Hematopoietic multipotent progenitor cell treated with erythropoietin and hydrocortisone succinate and interleukin-3 and kit ligand, for 4 days (in vitro differentiated cells): ENCODE results near the gene PFKP.

ENCODE experiments used
- DNase-seq: peaks from one replicate; pipeline ENCODE4 v3.0.0-alpha.2; 2015

Gene PFKP

GRCh38 chr10:3119796-3120459 is 52.6 kb downstream of the PFKP start:
- peak; percentile 73 for DNase-seq

GRCh38 chr10:3122034-3122433 is 54.7 kb downstream of the PFKP start:
- DNase-seq: no peak

- DNase-seq: no peak
Measured at GRCh38 chr10:3122486-3123205, 55.3 kb downstream of the PFKP start.

- DNase-seq: no peak
Measured at GRCh38 chr10:3123571-3124411, 56.4 kb downstream of the PFKP start.

- no peak for DNase-seq
Measured at GRCh38 chr10:3124412-3125175, 57.2 kb downstream of the PFKP start.

- no peak for DNase-seq
Measured at GRCh38 chr10:3125527-3126170, 58.3 kb downstream of the PFKP start.

- no peak for DNase-seq
Measured at GRCh38 chr10:3126249-3126648, 58.9 kb downstream of the PFKP start.

- DNase-seq: no peak
Measured at GRCh38 chr10:3126741-3127346, 59.5 kb downstream of the PFKP start.

- DNase-seq: no peak
Measured at GRCh38 chr10:3127921-3128320, 60.6 kb downstream of the PFKP start.

GRCh38 chr10:3128379-3129130 is 61.2 kb downstream of the PFKP start:
- no peak for DNase-seq

GRCh38 chr10:3129581-3130340 is 62.4 kb downstream of the PFKP start:
- DNase-seq: no peak

- DNase-seq: no peak
Measured at GRCh38 chr10:3131098-3131497, 63.8 kb downstream of the PFKP start.

- DNase-seq: no peak
Measured at GRCh38 chr10:3132036-3133025, 65.0 kb downstream of the PFKP start.

- no peak for DNase-seq
Measured at GRCh38 chr10:3133948-3134347, 66.6 kb downstream of the PFKP start.

GRCh38 chr10:3135006-3135405 is 67.7 kb downstream of the PFKP start:
- DNase-seq: peak; percentile 51

GRCh38 chr10:3136336-3136735 is 69.0 kb downstream of the PFKP start:
- DNase-seq: no peak

- no peak for DNase-seq
Measured at GRCh38 chr10:3136763-3137611, 69.6 kb downstream of the PFKP start.
